ENCODE results near the gene CTNNB1. TPM values are rescaled to one million over a fixed set of nuclear protein-coding genes. Genes with fewer than 3 reads are reported as not detected.

The CTNNB1 gene
- 550 TPM for polyA plus RNA-seq (ENCODE audit: insufficient read length)
- long read RNA-seq, donor 1, full-length matches to known transcripts, result 46 of 112 reads
- long read RNA-seq, donor 1, partial matches to known transcripts, result 66 of 112 reads
- long read RNA-seq, donor 1, other reads (novel, unspliced or antisense), result 0 of 112 reads
- long read RNA-seq, donor 2, full-length matches to known transcripts, result 69 of 122 reads
- long read RNA-seq, donor 2, partial matches to known transcripts, result 53 of 122 reads
- long read RNA-seq, donor 2, other reads (novel, unspliced or antisense), result 0 of 122 reads
- long read RNA-seq, donor 3, full-length matches to known transcripts, result 45 of 140 reads
- long read RNA-seq, donor 3, partial matches to known transcripts, result 95 of 140 reads
- long read RNA-seq, donor 3, other reads (novel, unspliced or antisense), result 0 of 140 reads
- long read RNA-seq, donor 4, full-length matches to known transcripts, result 1 of 1 reads
- long read RNA-seq, donor 4, partial matches to known transcripts, result 0 of 1 reads
- long read RNA-seq, donor 4, other reads (novel, unspliced or antisense), result 0 of 1 reads
- long read RNA-seq, donor 5, full-length matches to known transcripts, result 72 of 130 reads
- long read RNA-seq, donor 5, partial matches to known transcripts, result 58 of 130 reads
- long read RNA-seq, donor 5, other reads (novel, unspliced or antisense), result 0 of 130 reads
- long read RNA-seq, donor 6, full-length matches to known transcripts, result 34 of 112 reads
- long read RNA-seq, donor 6, partial matches to known transcripts, result 78 of 112 reads
- long read RNA-seq, donor 6, other reads (novel, unspliced or antisense), result 0 of 112 reads
- long read RNA-seq, donor 7, full-length matches to known transcripts, result 61 of 127 reads
- long read RNA-seq, donor 7, partial matches to known transcripts, result 66 of 127 reads
- long read RNA-seq, donor 7, other reads (novel, unspliced or antisense), result 0 of 127 reads
- long read RNA-seq, donor 8, full-length matches to known transcripts, result 24 of 35 reads
- long read RNA-seq, donor 8, partial matches to known transcripts, result 11 of 35 reads
- long read RNA-seq, donor 8, other reads (novel, unspliced or antisense), result 0 of 35 reads

DNA sequence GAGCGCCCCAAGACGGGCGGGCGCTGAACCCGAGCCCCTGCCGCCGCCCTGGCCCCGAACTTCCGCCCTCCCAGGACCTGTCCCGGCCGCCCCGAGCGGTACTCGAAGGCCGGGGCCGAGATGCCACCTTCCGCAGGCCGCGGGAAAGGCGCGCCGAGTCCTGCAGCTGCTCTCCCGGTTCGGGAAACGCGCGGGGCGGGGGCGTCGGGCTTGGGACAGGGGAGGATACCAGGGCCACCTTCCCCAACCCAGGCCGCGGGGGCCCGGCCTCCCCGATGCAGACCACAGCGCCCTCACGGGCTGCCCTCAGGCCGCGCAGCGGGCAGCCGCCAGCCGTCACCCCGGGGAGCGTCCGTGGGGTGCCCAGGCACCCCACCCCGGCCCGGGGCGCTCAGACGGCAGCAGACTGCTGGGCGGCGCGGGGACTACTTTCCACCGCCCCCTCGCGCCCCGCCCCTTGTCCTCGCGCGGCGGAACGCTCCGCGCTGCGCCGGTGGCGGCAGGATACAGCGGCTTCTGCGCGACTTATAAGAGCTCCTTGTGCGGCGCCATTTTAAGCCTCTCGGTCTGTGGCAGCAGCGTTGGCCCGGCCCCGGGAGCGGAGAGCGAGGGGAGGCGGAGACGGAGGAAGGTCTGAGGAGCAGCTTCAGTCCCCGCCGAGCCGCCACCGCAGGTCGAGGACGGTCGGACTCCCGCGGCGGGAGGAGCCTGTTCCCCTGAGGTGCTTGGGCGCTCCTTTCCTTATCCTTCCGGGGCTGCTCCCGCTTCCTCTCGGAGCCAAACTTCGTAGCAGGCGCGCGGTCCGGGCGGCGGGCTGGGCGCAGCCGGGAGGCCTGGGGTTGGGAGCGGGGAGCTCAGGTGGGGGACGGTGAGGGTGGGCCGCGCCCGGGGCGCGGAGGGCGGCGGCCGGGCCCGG, at the start of gene CTNNB1:
CTNNB1 (plus strand) TSS at position 556 of the 916 bp plus-strand sequence. CDS start 24,564 bp downstream, outside the sequence.
- peak; percentile 93 for DNase-seq

DNA sequence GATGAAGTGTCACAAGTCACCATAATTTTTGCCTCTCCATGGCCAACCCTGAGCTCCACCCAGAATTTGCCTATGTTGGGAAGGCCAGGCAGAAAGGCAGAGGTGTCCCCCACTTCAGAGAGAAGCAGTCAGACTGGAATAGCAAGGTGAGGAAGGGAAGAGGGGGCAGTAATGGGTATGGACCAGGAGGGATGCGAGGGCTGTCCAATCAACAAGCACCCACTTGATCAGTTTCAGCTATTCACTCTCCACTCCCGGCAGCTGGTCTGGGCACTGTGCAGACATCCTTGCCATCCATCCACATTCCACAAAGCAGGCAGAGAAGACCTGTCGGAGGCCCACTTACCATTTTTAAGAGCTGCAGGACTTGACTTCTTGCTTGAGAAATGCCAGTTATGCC, 43.5 kb upstream of the CTNNB1 start:
- no peak for DNase-seq

DNA sequence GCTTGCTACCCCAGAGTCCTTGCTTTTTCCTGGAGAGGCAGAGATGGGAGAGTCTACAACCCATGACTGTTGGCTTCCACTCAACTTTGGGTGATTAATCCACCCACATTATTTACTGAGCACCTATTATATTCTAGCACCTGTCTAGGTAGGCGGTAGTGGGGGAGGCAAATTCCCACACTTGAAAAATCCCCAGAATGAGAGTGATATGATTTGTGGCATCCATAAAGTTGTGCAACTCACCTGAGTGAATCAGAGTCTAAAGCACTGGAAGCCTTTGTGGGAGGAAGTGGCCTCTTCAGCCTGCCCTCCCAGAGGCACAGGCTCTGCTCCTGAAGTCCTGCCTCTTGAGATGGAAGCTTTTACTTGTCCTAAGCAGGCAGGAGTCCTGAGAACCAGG, 40.4 kb upstream of the CTNNB1 start:
- DNase-seq, result no peak

DNA sequence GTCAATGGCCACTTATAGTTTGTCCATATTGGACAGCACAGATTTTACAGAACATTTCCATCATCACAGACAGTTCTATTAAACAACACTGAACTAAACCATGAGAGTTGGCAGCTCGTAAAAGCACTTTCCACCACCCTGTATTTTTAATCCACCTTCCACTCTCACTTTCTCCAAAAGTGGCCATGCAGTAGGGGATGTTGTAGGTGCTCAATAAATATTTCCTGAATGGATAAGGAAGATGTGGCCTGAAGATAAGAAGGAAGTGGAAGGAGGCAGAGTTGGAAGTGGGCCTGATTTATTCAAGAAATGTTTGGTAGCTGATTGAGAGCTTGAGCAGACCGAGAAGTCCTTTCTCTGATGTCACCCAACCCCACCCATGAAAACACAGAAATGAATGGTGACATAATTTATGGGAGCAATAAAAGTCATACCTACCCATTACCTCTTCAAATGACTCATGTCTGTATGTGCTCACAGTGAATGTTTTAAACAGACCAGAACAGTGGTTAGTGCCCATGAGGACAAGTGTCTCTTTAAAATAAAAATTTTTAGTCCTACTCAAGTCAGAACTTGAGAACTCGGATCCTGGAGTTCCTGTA, 39.6 kb upstream of the CTNNB1 start:
- DNase-seq, result no peak

DNA sequence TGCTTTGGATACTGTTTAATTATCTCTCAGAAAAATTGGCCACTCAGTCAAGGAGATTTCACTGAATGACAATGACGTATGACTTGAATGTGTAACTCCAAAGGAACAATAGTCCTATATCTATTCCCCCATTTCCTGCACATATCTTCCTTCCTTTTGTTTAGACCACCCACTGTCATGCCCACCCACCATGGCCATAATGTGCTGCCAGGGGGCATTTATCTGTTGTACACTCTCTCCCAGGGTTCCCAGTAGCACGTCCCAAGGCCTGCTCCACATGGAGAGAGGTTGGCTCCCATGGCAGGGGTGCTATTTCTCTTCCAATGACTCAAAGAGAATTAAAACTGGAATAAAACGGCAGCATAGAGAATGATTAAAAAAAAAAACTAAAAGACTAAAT, 36.8 kb upstream of the CTNNB1 start:
- no peak for DNase-seq

DNA sequence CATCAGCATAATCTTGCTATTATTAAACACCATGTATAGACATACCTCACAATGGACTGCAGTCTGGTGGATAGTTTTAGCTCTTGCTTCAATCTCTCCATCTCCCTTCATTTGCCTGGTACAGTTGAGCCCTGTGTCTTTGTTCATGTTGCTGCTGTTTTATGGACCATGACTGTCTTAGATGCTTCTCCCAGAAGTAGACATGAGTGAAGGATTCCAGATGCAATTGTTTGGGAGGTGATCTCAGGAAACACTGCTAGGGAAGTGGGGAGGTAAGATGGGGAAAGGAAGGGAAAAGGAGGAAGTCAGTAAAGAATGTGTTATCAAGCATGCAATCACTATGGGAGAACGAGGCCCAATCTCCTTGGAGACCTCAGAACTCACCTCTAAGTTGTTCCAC, 36.3 kb upstream of the CTNNB1 start:
- DNase-seq, result no peak

DNA sequence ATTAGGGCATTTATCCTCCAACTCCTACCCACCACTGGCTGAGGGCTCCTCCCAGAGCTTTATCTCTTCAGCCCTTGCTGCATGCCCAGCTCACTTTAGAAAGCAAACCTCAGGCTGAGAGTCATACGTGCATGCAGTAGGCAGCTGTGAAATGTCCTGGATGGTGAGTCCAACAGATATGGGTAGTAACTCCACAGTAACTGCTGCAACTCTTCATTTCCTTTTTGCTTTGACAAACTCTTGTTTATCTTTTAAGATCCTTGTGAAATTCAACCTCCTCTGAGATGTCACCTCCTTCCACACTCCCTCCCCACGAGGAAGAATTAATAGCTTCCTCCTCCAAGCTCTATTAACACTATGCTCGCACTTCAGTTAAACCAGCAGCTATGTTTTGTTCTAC, 35.9 kb upstream of the CTNNB1 start:
- no peak for DNase-seq

DNA sequence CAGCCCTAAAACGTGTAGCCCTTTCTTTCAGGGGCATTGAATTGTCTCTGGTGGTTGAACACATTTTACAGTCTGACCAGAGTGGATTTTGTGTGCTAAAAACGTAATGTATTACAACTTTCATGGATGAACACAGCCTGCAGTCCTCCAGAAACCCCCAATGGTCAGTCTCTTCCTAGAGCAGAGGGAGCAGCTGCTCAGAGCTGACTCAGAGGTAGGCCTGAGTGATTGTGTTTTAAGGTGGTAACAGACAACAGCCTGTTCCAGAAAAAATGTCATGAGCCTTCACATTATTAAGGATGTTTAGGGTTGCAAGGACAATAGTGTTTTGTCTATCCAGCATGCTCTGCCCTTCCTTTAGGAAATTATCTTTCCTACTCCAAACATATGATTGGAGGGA, 34.5 kb upstream of the CTNNB1 start:
- no peak for DNase-seq

DNA sequence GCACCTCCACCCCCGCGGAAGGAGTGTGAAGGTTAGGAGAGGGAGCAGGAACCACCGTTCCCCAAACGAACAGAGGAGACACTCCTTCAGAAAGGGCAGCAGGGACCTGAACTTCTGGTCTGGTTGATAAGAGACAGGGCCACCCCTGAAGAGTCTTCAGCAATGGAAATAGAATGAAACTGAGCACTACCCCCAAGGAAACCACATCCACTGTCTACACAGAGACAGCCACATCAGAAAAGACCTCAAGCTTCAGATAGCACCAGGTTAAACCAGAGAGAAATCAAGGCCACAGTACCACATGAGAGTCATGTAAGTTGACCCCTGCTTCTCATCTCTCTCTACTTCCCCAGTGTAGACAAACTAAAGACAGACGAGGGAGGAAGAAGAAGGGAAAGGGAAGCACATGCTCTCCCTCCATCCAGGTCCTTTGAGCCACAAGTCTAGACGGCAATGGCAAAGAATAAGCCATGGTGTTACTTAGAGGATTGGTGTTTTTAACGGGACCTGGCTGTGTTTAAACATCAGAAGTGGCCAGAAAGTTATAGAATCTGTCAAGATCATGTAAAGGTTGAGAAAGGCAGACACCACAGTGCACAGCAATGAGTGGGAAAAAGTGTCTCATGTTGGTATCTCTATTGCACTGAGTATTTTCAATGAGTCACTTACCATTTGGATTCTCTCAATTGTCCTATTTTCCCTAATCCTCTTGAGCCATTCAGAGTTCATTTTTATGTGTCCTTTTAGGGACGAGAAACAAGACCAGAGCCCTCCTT, 31.4 kb upstream of the CTNNB1 start:
- DNase-seq, result no peak

DNA sequence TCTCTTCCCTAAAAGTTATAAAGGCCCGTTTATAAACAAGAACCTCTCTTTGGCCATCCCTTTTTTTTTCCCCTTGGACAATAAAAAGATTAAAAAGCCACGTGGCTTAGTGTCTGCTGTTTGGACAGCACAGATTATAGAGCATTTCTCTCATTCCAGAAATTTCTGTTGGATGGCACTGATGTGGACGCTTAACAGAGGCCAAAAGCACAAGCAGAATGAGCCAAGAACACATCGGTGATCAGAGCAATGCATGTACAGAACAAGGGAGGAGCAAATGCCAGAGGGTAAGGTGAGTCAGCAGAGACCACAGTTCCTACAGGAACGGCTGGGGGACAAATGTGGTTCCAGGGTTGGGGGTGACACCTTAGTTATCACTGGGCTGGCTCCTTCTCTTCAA, 30.3 kb upstream of the CTNNB1 start:
- DNase-seq, result no peak

DNA sequence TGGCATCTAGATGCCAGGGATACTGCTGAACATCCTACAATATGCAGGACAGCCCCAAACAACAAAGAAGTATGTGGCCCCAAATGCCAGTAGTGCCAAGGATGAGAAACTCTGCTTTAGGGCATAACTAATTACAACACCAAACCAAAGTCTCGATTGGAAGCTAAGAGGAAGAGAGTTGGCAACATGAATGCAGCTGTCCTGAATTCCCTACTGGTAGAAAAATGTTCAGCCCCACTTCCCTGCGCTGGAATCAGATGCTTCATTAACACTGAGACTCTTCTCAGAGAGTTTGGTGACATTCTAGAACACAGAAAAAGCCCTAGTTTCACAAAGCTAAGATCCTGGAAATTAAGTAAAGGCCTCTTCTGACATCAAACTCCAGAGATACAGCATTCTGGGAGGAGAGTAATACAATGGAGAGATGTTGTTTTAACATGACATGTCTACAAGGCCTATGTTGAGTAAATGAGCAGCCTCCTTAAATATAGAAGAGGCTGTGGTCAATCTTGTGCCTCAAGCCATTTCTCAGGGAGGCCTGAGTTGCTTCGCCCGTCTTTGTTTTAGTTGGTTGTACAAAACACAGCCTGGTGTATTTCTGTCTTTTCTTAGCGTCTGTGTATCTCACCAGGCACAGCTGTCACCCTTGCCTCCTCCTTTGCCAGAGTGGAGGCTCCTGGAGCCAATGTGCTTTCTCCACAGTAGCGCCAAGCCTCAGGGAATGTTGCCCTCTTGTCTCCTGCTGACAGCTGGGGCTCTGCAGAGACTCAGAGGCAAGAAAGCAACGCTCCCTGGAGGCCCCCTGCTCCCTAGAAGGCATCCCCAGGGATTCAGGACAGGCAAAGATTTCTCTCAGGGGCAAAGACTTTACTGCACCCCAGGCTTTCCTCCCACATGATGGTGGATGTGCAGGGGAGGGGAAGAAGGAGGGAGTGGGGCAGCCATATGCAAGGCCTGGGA, 25.1 kb upstream of the CTNNB1 start:
- no peak for DNase-seq

DNA sequence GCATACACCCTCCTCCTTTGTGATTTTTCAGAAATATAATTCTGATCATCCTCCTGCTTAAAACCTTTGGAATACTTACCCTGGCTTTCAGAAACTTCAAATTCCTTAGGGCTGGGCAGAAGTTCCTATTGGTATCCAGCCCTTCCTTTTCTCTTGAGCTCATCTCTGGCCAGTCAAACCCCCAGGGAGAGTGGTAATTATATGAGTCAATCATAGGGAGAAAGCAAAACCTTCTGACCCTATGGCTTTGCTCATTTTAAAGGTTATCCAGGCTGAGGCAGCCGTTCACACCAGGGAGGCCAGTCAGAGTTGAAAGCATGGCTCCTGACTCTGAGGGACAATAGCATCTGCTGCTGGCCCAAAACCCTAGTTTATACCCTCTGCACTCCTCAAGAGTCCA, 23.9 kb upstream of the CTNNB1 start:
- DNase-seq, result no peak

DNA sequence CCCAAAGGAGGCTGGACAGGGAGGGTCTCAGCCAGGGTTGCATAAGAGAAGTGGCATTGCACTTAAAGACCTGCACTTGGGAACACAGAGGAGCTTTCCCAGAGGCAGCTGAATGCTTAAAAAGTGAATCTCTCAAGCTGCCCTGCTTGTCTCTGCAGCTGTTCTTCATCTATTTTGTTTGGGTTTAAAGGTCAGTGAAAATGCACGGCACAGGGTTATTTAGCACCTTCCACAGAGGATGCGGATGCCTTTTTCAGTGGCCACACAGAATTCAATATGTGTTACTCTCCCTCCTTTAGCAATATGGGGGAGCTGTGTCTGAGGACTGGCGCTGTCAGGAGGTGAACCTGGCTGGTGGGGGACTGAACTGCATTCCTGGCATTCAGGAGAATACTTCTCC, 22.7 kb upstream of the CTNNB1 start:
- DNase-seq, result no peak

DNA sequence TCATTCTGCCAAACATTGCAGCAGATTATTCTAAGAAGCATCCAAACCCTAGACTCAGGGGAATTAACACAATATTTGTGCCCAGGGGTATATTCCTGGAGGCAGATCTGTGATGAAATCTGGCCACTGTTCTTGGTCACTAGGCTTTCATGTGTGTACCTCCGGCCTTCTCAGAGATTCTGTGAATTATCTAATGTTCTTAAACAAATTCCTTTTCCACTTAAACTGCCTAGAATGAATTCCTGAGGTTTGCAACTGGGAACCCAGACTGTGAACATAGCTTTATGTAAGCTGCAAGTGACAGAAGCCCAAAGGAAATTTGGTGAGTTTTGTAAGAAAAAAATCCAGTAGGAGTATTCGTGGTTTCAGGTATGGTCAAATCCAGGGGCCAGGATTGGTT, 20.7 kb upstream of the CTNNB1 start:
- no peak for DNase-seq

DNA sequence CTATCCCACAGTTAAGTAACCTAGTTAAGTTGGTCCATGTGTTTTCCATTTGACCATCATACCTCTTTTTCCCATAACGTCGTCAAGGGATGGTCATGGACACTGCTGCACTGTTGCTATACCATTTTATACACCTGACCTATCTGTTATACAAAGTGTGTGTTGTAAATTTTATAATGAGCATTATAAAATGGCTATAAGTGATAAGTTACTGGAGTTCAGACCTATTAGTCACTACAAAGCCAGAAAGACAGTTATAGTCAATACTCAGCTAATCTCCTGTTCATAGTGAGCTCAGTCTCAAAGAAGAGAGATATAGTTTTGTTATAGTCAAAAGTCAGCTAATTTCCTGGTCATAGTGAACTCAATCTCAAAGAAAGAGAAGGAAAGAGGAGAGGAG, 18.9 kb upstream of the CTNNB1 start:
- DNase-seq, result no peak

DNA sequence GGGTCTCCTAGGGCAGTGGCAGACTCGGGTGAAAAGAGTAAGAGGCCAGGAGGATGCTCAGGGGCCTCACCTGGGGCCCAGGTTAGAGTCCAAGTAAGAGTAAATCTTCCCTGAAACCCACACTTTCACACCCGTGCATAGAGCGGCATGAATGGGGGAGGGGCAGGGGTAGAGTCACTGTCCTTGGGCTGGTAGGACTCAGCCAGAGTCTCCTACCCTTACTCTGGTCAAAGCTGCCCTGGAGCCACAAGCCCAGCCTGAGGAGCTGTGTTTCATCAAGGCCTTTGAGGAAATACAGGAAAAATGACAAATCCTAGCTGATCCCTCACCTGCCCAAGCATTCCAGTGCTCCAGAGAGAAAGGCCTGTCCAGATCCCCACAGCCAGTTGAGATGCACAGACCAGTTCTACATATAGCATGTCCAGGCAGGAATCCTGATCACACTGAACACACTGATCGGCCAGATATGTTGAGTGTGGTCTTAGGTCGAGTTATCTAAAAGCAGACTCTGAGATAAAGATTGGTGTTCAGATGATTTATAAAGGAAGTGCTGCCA, 16.7 kb upstream of the CTNNB1 start:
- DNase-seq, result no peak

DNA sequence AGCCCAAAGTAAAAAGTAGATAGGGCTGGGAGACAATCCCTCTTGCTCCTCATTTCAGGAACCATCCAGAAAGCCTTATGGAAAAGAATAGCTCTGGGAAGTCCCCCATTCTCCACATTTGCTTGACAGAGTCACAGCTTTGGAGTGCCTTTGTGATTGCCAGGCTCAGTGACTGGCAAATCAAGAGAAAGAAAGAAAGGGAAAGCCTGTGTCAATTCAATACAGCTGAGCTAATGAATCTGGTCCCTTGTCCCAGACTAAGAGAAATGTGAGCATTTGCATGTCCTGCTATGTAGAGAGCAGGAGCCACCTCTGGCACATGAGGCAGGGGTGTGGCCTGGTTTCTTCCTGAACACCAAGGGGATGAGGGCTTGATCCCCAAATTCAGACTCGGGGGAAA, 14.9 kb upstream of the CTNNB1 start:
- DNase-seq, result no peak

DNA sequence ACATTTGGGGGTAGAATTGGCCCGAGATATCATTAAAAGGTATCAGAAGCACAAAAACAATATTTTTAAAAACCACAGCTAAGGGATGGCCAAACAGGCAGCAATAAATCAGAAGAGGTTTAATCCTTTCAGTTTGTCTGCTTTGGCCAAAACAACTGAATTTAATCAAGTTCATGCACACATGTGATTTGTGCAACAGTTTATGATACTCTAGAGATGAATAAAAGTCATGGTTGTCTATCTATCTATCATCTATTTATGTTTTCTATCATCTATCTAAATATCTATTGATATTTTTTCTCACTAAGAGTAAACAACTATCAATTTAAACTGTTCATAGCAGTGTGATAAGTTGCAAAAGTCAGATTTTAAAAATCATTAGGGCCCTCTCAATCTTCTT, 13.0 kb upstream of the CTNNB1 start:
- DNase-seq, result no peak

DNA sequence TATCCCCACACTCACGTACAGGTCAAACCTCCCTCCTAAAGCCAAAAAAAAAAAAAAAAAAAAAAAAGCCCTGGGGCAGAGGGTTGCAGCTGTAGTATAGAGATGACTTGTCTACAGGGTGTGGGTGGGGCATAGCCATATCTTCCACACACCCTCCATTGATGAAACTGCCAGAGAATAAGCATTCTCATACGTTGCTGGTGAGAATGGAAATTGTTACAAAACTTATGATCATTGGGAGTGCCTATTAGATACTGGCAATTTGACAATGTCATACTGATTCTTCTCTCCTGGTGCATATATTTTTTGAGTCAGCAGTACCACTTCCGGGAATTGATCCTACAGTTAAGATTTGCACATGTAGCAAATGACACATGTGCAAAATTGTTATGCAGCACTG, 11.0 kb upstream of the CTNNB1 start:
- no peak for DNase-seq
